SK-N-MC (cell line): Measurements from ENCODE around the gene CXXC5.
A peak's percentile ranks its signal among the peaks of the same experiment; 100 is the strongest.

ENCODE experiments used
- DNase-seq: peaks from one replicate; pipeline ENCODE4 v3.0.0-alpha.2; 2011; ENCODE audit warnings: low read depth, low spot score
- H3K27ac ChIP-seq: fragments of 200-600 bp; sonication (generic); 2 replicates; pipeline ENCODE4 v1.5.1; 2016; ENCODE audit warnings: mixed run types
- H3K36me3 ChIP-seq: fragments of 200-600 bp; sonication (generic); 2 replicates; pipeline ENCODE4 v1.6.1; 2017; ENCODE audit warnings: antibody characterized with exemption, low read length, mixed read lengths; ENCODE audit not compliant: insufficient read depth
- H3K4me3 ChIP-seq: fragments of 200-600 bp; sonication (generic); 2 replicates; pipeline ENCODE4 v1.5.1; 2016
- H3K9ac ChIP-seq: fragments of 200-600 bp; sonication (generic); 2 replicates; pipeline ENCODE4 v1.8.0; 2017; ENCODE audit warnings: mixed run types, mixed read lengths; ENCODE audit not compliant: insufficient read length
- H3K9me3 ChIP-seq: fragments of 200-600 bp; sonication (generic); 2 replicates; pipeline ENCODE4 v1.6.1; 2017; ENCODE audit warnings: low read depth, mild to moderate bottlenecking, antibody characterized with exemption, low read length, moderate library complexity, mixed read lengths
- EZH2 ChIP-seq: fragments of 200-600 bp; sonication (generic); IDR thresholded peaks from one replicate; pipeline ENCODE4 v1.6.1; 2017; ENCODE audit warnings: antibody characterized with exemption
- FOXP2 ChIP-seq: optimal IDR thresholded peaks from 2 replicates; pipeline ENCODE3; 2011; ENCODE audit warnings: mild to moderate bottlenecking, moderate library complexity; ENCODE audit not compliant: insufficient read depth; ENCODE audit errors: extremely low read length, control extremely low read depth
- POLR2AphosphoS5 ChIP-seq: IDR thresholded peaks from 2 replicates; pipeline ENCODE4 v1.6.1; 2012; ENCODE audit warnings: mild to moderate bottlenecking, low read depth, low read length, borderline replicate concordance

Gene CXXC5

DNA sequence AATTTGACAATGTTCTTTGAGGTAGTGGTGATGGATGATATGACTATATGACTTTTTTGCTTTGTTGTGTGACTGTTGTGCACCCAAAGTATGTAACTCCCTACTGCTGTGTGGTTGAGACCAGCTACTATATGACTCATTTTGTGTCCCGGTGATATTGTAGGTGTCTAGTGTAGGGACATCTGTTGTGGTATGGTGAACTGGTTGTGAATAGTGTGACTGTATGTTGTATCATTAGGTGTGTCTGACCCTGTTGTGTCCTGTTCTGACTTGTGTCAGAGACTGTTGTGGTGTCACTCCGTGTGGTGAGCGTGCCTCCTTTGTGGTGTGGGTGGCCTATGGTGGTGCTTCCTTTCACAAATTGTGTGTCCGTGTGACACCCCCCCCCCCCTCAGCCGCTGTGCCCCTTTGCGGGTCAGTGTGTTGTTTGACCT is 11.2 kb upstream of the CXXC5 start:
- no peak for TF ChIP-seq FOXP2
- no peak for TF ChIP-seq POLR2AphosphoS5
- no peak for TF ChIP-seq EZH2
- H3K9me3 ChIP-seq = no peaks in the 10 kb centered on the region
- no peak for DNase-seq
- no peak overlapping the region for H3K4me3 ChIP-seq
- H3K9ac ChIP-seq = no peak overlapping the region
- H3K36me3 ChIP-seq = no peaks in the 10 kb centered on the region
- H3K27ac ChIP-seq = no peak overlapping the region

- H3K9me3 ChIP-seq = no peaks in the 10 kb centered on the region
- TF ChIP-seq EZH2 = no peak
- TF ChIP-seq POLR2AphosphoS5 = peak; percentile 20; the same call in 1 of the 2 replicates
- H3K4me3 ChIP-seq = no peak overlapping the region
- no peak overlapping the region for H3K9ac ChIP-seq
- no peak for DNase-seq
- H3K36me3 ChIP-seq = no peaks in the 10 kb centered on the region
- no peak overlapping the region for H3K27ac ChIP-seq
These were observed 10.6 kb upstream of the CXXC5 start for GRCh38 chr5:139637438-139638089.

GRCh38 chr5:139638090-139638735 is 9.9 kb upstream of the CXXC5 start:
- H3K4me3 ChIP-seq = no peak overlapping the region
- no peaks in the 10 kb centered on the region for H3K36me3 ChIP-seq
- no peak overlapping the region for H3K27ac ChIP-seq
- H3K9ac ChIP-seq = no peak overlapping the region
- no peak for DNase-seq
- TF ChIP-seq FOXP2 = no peak
- TF ChIP-seq EZH2 = no peak
- no peak for TF ChIP-seq POLR2AphosphoS5
- H3K9me3 ChIP-seq = no peaks in the 10 kb centered on the region

DNA sequence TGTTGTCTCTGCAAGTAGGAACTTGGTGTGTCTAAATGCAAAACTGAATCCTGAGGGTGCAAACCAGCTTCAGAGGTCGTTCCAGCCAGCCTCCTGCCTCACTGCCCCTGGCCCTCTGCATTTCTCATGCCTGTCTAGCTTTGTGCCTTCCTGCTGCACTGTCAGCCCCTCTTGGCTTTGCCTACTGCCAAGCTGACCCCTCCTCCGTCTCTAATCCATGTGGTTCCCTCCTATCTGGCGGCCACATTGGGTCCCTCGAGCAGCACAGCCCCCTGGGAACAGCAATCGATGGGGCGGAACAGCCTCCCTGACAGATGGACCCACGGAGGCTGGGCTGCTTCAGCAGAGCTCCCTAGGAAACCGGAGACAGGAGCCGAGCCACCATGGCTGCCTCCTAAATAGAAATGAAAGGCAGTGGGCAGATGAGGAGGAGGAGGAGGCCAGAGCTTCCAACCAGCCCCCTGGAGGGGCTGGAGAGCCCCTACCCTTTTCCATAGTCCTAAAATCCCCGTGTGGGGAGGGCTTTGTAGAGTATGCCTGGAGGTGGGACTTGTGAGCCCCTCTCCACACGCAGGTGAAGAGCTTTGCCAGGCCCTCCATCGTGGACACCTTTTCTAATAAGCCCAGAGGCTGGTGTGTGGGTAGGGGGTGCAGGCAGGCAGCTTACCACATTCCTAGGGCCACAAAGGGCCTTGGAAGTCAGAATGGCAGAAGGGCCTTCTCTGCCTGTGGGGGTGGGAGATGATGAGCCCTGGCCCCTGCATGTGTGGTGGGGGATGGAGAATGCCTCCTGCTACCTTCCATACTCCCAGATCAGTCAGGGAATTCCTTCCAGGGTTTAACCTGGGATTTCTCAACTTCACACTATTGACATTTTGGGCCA is 9.2 kb upstream of the CXXC5 start:
- H3K9ac ChIP-seq = no peak overlapping the region
- no peaks in the 10 kb centered on the region for H3K36me3 ChIP-seq
- TF ChIP-seq EZH2 (no peak), POLR2AphosphoS5 (no peak), FOXP2 (no peak)
- no peak for DNase-seq
- H3K9me3 ChIP-seq = no peaks in the 10 kb centered on the region
- no peak overlapping the region for H3K27ac ChIP-seq
- H3K4me3 ChIP-seq = no peak overlapping the region

DNA sequence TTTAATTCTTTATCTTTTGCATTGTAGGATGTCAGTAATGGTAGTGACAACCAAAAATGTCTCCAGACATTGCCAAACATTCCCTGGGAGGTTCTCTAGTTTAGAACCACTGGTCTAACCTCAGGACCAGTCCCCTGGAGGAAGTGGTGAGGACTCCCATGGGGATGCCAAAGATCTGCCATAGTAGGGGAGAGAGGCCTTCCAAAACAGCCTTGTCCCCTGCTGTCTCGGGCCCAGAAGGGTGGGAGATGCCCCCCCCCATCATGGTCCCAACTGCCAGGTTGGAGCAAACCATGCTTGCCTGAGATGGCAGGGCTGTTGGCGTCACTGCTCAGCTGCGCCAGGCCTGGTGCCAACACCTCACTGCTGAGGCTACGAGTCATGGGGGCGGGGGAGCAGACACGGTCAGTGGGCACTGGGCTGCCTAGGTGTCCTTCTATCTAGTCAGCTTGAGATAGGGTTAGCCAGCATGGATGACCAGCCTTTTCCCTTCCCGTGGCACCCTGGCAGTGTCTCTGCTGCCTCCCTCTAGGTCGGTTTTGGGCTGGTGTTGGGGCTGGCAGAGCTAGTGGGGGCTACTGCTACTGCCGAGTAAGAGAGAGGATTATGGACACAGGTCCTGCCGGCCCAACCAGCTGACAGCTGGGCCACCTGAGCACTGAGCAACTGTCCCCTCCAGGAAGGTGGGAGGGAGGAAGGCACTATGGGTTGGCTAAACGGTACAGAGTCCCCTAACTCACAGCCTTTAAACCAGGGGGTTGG is 8.3 kb upstream of the CXXC5 start:
- Histone ChIP-seq H3K4me3 (no peak overlapping the region), H3K9ac (no peak overlapping the region), H3K27ac (no peak overlapping the region), H3K9me3 (no peaks in the 10 kb centered on the region), H3K36me3 (no peaks in the 10 kb centered on the region)
- TF ChIP-seq FOXP2 (no peak), POLR2AphosphoS5 (no peak), EZH2 (no peak)
- no peak for DNase-seq

DNA sequence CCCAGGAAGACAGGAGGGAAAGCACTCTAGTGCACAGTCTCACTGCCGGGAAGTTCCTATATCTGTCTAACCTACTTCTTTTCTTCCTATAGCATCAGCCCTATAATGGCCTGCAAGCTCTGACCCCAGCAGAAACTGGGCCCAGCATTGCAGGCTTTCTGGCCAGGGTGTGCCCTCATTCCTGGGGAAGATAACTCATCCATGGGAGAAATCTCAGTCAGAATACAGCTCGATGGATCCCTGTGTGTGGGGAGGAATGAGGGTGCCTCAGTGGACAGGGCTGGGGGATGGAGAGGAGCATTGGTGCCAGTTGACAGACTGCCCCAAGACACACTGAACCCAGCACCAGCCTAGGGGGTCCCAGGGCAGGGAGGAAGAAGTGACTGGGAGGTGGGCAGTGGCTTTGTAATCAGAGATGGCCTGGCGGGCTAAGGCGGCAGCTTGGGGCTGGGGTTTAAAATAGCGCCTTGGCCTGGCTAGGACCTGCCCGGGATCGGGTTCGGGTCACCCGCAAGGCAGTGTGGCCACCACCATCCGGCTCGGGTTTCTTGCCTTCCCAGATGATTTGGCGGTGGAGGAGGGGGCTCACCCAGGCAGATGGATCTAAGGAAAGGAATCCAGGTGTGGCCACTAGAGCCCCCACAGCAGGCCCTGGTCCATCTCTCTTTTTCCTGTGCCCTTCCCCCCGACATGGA is 7.6 kb upstream of the CXXC5 start:
- H3K9ac ChIP-seq = no peak overlapping the region
- no peak overlapping the region for H3K27ac ChIP-seq
- no peaks in the 10 kb centered on the region for H3K36me3 ChIP-seq

GRCh38 chr5:139641116-139642080 is 6.8 kb upstream of the CXXC5 start:
- DNase-seq = no peak
- no peak overlapping the region for H3K27ac ChIP-seq
- no peak for TF ChIP-seq EZH2
- no peak for TF ChIP-seq FOXP2

More for the DNA sequence above, 7.6 kb upstream of the CXXC5 start:
- Histone ChIP-seq H3K9me3 (no peaks in the 10 kb centered on the region), H3K4me3 (no peak overlapping the region)
- TF ChIP-seq POLR2AphosphoS5 (no peak), FOXP2 (no peak), EZH2 (no peak)
- DNase-seq = no peak

More at GRCh38 chr5:139641116-139642080, 6.8 kb upstream of the CXXC5 start:
- Histone ChIP-seq H3K9me3 (no peaks in the 10 kb centered on the region), H3K4me3 (no peak overlapping the region), H3K9ac (no peak overlapping the region), H3K36me3 (no peaks in the 10 kb centered on the region)
